H9 (cell line): ENCODE data around the gene ZPR1. TPM values are rescaled to one million over a fixed set of nuclear protein-coding genes. Genes with fewer than 3 reads are reported as not detected.
A peak's percentile ranks its signal among the peaks of the same experiment; 100 is the strongest.

ENCODE experiments used
- DNase-seq: peaks from one replicate; pipeline ENCODE4 v3.0.0-alpha.2; 2017
- H2AFZ ChIP-seq: one replicate; pipeline ENCODE4 v1.6.1; 2013; ENCODE audit warnings: mild to moderate bottlenecking, low read length, control low read depth, moderate library complexity
- H2AK5ac ChIP-seq: 2 replicates; pipeline ENCODE4 v1.6.1; 2013; ENCODE audit warnings: low read length, control low read depth, mixed read lengths; ENCODE audit not compliant: insufficient read length
- H2BK120ac ChIP-seq: one replicate; pipeline ENCODE4 v1.6.1; 2013; ENCODE audit warnings: low read depth, mild to moderate bottlenecking, low read length, control low read depth, inconsistent platforms; ENCODE audit not compliant: poor library complexity, severe bottlenecking
- H2BK12ac ChIP-seq: 2 replicates; pipeline ENCODE4 v1.6.1; 2013; ENCODE audit warnings: low read length, control low read depth, mixed read lengths, low read depth; ENCODE audit not compliant: insufficient read length
- H2BK15ac ChIP-seq: 2 replicates; pipeline ENCODE4 v1.6.1; 2013; ENCODE audit warnings: low read depth, low read length, control low read depth
- H2BK20ac ChIP-seq: one replicate; pipeline ENCODE4 v1.6.1; 2013; ENCODE audit warnings: low read depth, mild to moderate bottlenecking, low read length, control low read depth, inconsistent platforms; ENCODE audit not compliant: poor library complexity, severe bottlenecking
- H2BK5ac ChIP-seq: 2 replicates; pipeline ENCODE4 v1.6.1; 2013; ENCODE audit warnings: low read length, control low read depth, mixed read lengths; ENCODE audit not compliant: insufficient read length
- H3K14ac ChIP-seq: 2 replicates; pipeline ENCODE4 v1.6.1; 2013; ENCODE audit warnings: low read length, control low read depth; ENCODE audit not compliant: insufficient read depth
- H3K18ac ChIP-seq: 2 replicates; pipeline ENCODE4 v1.6.1; 2013; ENCODE audit warnings: low read depth, mild to moderate bottlenecking, mixed read lengths, low read length, control low read depth; ENCODE audit not compliant: insufficient read length
- H3K23ac ChIP-seq: 2 replicates; pipeline ENCODE4 v1.6.1; 2013; ENCODE audit warnings: low read length, control low read depth, mixed read lengths, low read depth; ENCODE audit not compliant: insufficient read length
- H3K23me2 ChIP-seq: 2 replicates; pipeline ENCODE4 v1.6.1; 2013; ENCODE audit warnings: low read depth, mild to moderate bottlenecking, mixed read lengths, low read length, control low read depth; ENCODE audit not compliant: insufficient read length, poor library complexity, severe bottlenecking
- H3K27ac ChIP-seq: 2 replicates; pipeline ENCODE4 v1.5.1; 2013; ENCODE audit warnings: low read length, control low read depth, mixed read lengths, low read depth; ENCODE audit not compliant: insufficient read length
- H3K27me3 ChIP-seq: 2 replicates; pipeline ENCODE4 v1.6.1; 2013; ENCODE audit warnings: low read length, control low read depth, inconsistent platforms; ENCODE audit not compliant: insufficient read depth
- H3K4ac ChIP-seq: 2 replicates; pipeline ENCODE4 v1.6.1; 2013; ENCODE audit warnings: low read depth, mild to moderate bottlenecking, control low read depth, inconsistent platforms, low read length, moderate library complexity
- H3K4me1 ChIP-seq: 2 replicates; pipeline ENCODE4 v1.6.1; 2013; ENCODE audit warnings: low read length, control low read depth, inconsistent platforms; ENCODE audit not compliant: insufficient read depth
- H3K4me2 ChIP-seq: 2 replicates; pipeline ENCODE4 v1.6.1; 2013; ENCODE audit warnings: low read length, control low read depth, mixed read lengths; ENCODE audit not compliant: insufficient read length, insufficient read depth
- H3K56ac ChIP-seq: 2 replicates; pipeline ENCODE4 v1.6.1; 2013; ENCODE audit warnings: low read depth, mild to moderate bottlenecking, mixed read lengths, low read length, control low read depth; ENCODE audit not compliant: insufficient read length
- H3K79me1 ChIP-seq: 2 replicates; pipeline ENCODE4 v1.6.1; 2013; ENCODE audit warnings: low read depth, mild to moderate bottlenecking, moderate library complexity, low read length, control low read depth, inconsistent platforms; ENCODE audit not compliant: insufficient read depth, poor library complexity, severe bottlenecking
- H3K79me2 ChIP-seq: 2 replicates; pipeline ENCODE4 v1.6.1; 2013; ENCODE audit warnings: low read length, control low read depth, inconsistent platforms; ENCODE audit not compliant: insufficient read depth
- H3K9ac ChIP-seq: 2 replicates; pipeline ENCODE4 v1.6.1; 2013; ENCODE audit warnings: low read length, control low read depth, mixed read lengths; ENCODE audit not compliant: insufficient read length; ENCODE audit errors: extremely low read depth
- H3K9me3 ChIP-seq: one replicate; pipeline ENCODE4 v1.6.1; 2013; ENCODE audit warnings: low read depth, low read length, inconsistent platforms; ENCODE audit not compliant: control insufficient read depth
- H3T11ph ChIP-seq: one replicate; pipeline ENCODE4 v1.6.1; 2013; ENCODE audit warnings: mild to moderate bottlenecking, low read length, control low read depth, inconsistent platforms
- H4K20me1 ChIP-seq: one replicate; pipeline ENCODE4 v1.6.1; 2013; ENCODE audit not compliant: control insufficient read depth, insufficient read length, insufficient read depth
- H4K5ac ChIP-seq: 2 replicates; pipeline ENCODE4 v1.6.1; 2013; ENCODE audit warnings: low read depth, mild to moderate bottlenecking, mixed read lengths, low read length, control low read depth; ENCODE audit not compliant: insufficient read length
- H4K8ac ChIP-seq: replicated peaks from 2 replicates; pipeline ENCODE4 v1.6.1; 2013; ENCODE audit warnings: low read length, control low read depth, mixed read lengths, low read depth; ENCODE audit not compliant: insufficient read length
- H4K91ac ChIP-seq: 2 replicates; pipeline ENCODE4 v1.6.1; 2013; ENCODE audit warnings: low read depth, mild to moderate bottlenecking, moderate library complexity, mixed read lengths, low read length, control low read depth; ENCODE audit not compliant: insufficient read length
- H3K27ac Mint-ChIP-seq, 3 experiments: 2 replicates in 2 of 3; 3 replicates in 1 of 3; pipeline ENCODE4 v1.8.0; 2020 to 2021; ENCODE audit warnings: mixed read lengths in 3 of 3, mild to moderate bottlenecking in 1 of 3, moderate library complexity in 1 of 3
- H3K27me3 Mint-ChIP-seq: 2 replicates; pipeline ENCODE4 v1.8.0; 2021; ENCODE audit warnings: low read depth, mild to moderate bottlenecking, moderate library complexity, mixed read lengths
- H3K36me3 Mint-ChIP-seq, 3 experiments: 2 replicates in 2 of 3; 3 replicates in 1 of 3; pipeline ENCODE4 v1.8.0; 2020 to 2021; ENCODE audit warnings: low read depth in 3 of 3, mixed read lengths in 3 of 3; ENCODE audit not compliant: insufficient read depth in 1 of 3
- H3K4me1 Mint-ChIP-seq, 2 experiments: 2 replicates each; pipeline ENCODE4 v1.8.0; 2020; ENCODE audit warnings: mixed read lengths in 2 of 2
- H3K4me3 Mint-ChIP-seq, 2 experiments: 2 replicates in 1 of 2; 3 replicates in 1 of 2; pipeline ENCODE4 v1.8.0; 2020 to 2021; ENCODE audit warnings: mild to moderate bottlenecking in 2 of 2, mixed read lengths in 2 of 2, moderate library complexity in 1 of 2
- H3K9me3 Mint-ChIP-seq, 2 experiments: 2 replicates in 1 of 2; 3 replicates in 1 of 2; pipeline ENCODE4 v1.8.0; 2020; ENCODE audit warnings: mild to moderate bottlenecking in 2 of 2, mixed read lengths in 2 of 2, moderate library complexity in 1 of 2
- WGBS: extraction: QIAGEN DNeasy Blood & Tissue Kit; methylation state at CpG from one replicate; pipeline ENCODE4 v1.1.7; 2013; ENCODE audit warnings: missing lambda C conversion rate, low lambda C conversion rate, mixed read lengths; ENCODE audit not compliant: insufficient read length; ENCODE audit errors: extremely low coverage; 5-methylcytosine and 5-hydroxymethylcytosine counted together
- total RNA-seq: library from RNA; stranded (reverse); gene quantifications from 2 replicates; pipeline ENCODE4 v1.2.1, GENCODE V29; 2021
- TF ChIP-seq, protein P1 (sequence below): fragments of 200-600 bp; sonication (generic); conservative IDR thresholded peaks from 3 replicates; pipeline ENCODE4 v1.8.0; 2021; ENCODE audit warnings: antibody characterized with exemption, mild to moderate bottlenecking

ZPR1 gene
- total RNA-seq, 1 experiment from 2014 or later = 82.0 TPM

- Histone ChIP-seq H3K27ac (no peak overlapping the region), H3K27me3 (no peaks in the 10 kb centered on the region; the same call in 1 of the 2 replicates), H2BK120ac (no peak overlapping the region), H3K9me3 (no peaks in the 10 kb centered on the region), H3T11ph (no peak overlapping the region), H3K9ac (peak overlapping the region; percentile 76), H2AK5ac (no peak overlapping the region), H2BK20ac (no peak overlapping the region), H4K91ac (no peak overlapping the region), H4K8ac (no peak overlapping the region), H3K79me1 (peaks cover 5% of the 10 kb centered on the region), H3K79me2 (peaks cover 2% of the 10 kb centered on the region; the same call in 1 of the 2 replicates), H3K14ac (no peak overlapping the region; the same call in 1 of the 2 replicates), H3K4me1 (no peaks in the 10 kb centered on the region; the same call in 1 of the 2 replicates), H4K5ac (no peak overlapping the region), H4K20me1 (no peaks in the 10 kb centered on the region), H3K56ac (no peak overlapping the region), H2AFZ (no peak overlapping the region), H3K23me2 (peaks cover 13% of the 10 kb centered on the region), H3K18ac (no peak overlapping the region), H2BK15ac (no peak overlapping the region), H3K4me2 (peak overlapping the region; percentile 71), H2BK5ac (no peak overlapping the region), H3K4ac (no peak overlapping the region), H2BK12ac (no peak overlapping the region), H3K23ac (no peak overlapping the region)
- Mint-ChIP-seq H3K36me3 (peaks cover 30 to 48% (median 46%) of the 10 kb centered on the region in 3 experiments), H3K9me3 (no peaks in the 10 kb centered on the region), H3K4me1 (peaks cover 17 to 23% of the 10 kb centered on the region in 2 experiments), H3K4me3 (peak overlapping the region; percentile 88 to 91), H3K27ac (no peak overlapping the region), H3K27me3 (peaks cover 22% of the 10 kb centered on the region)
- TF ChIP-seq, protein P1, sequence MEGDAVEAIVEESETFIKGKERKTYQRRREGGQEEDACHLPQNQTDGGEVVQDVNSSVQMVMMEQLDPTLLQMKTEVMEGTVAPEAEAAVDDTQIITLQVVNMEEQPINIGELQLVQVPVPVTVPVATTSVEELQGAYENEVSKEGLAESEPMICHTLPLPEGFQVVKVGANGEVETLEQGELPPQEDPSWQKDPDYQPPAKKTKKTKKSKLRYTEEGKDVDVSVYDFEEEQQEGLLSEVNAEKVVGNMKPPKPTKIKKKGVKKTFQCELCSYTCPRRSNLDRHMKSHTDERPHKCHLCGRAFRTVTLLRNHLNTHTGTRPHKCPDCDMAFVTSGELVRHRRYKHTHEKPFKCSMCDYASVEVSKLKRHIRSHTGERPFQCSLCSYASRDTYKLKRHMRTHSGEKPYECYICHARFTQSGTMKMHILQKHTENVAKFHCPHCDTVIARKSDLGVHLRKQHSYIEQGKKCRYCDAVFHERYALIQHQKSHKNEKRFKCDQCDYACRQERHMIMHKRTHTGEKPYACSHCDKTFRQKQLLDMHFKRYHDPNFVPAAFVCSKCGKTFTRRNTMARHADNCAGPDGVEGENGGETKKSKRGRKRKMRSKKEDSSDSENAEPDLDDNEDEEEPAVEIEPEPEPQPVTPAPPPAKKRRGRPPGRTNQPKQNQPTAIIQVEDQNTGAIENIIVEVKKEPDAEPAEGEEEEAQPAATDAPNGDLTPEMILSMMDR = no peak
- WGBS = no CpG with 5 or more reads among the region's 15 CpGs
- DNase-seq = no peak
These were observed 412 bp downstream of the ZPR1 start for GRCh38 chr11:116787436-116787785.
